Vagina (tissue), 2 donors: Measurements from ENCODE around the gene BCAS3.

Experiments used
- CTCF ChIP-seq, 3 experiments: fragments of 450-650 bp in 2 of 3; fragments of 200-600 bp in 1 of 3; sonication (generic) in 1 of 3; IDR thresholded peaks; one replicate each; pipeline ENCODE4 v1.5.1; 2017 to 2019; ENCODE audit warnings: antibody characterized with exemption in 3 of 3, mild to moderate bottlenecking in 2 of 3, moderate library complexity in 2 of 3
- POLR2A ChIP-seq, 2 donors: fragments of 450-650 bp; IDR thresholded peaks; one replicate each; pipeline ENCODE4 v1.6.1; 2017; ENCODE audit warnings: antibody characterized with exemption in 2 of 2, mild to moderate bottlenecking in 2 of 2, moderate library complexity in 2 of 2
- POLR2AphosphoS5 ChIP-seq, 2 donors: sonication (generic); formaldehyde crosslinking; IDR thresholded peaks; one replicate each; pipeline ENCODE4 v1.9.0; 2017; ENCODE audit warnings: antibody characterized with exemption in 2 of 2, mild to moderate bottlenecking in 2 of 2, low read depth in 1 of 2; ENCODE audit not compliant: insufficient read depth in 1 of 2

- TF ChIP-seq POLR2A (IDR thresholded peaks at IDR 0.05) (no peak), CTCF (IDR thresholded peaks at IDR 0.05) (no peak), POLR2AphosphoS5 (IDR thresholded peaks at IDR 0.05; ENCODE audit: insufficient read depth in 1 of 2, low read depth in 1 of 2) (no peak)
Observed at GRCh38 chr17:61219460-61219859, 541.8 kb downstream of the BCAS3 start.
